Stimulated activated CD4-positive, alpha-beta T cell treated with anti-CD3 and anti-CD28 coated beads, Interleukin-4, amount 100 ng/mL, for 48 hours (primary cell): ENCODE measurements around the gene DROSHA.

ENCODE experiments used
- DNase-seq, 2 donors: peaks; one replicate each; pipeline ENCODE4 v3.0.0-alpha.2; 2020; ENCODE audit warnings: low read depth in 2 of 2

Gene DROSHA

DNA sequence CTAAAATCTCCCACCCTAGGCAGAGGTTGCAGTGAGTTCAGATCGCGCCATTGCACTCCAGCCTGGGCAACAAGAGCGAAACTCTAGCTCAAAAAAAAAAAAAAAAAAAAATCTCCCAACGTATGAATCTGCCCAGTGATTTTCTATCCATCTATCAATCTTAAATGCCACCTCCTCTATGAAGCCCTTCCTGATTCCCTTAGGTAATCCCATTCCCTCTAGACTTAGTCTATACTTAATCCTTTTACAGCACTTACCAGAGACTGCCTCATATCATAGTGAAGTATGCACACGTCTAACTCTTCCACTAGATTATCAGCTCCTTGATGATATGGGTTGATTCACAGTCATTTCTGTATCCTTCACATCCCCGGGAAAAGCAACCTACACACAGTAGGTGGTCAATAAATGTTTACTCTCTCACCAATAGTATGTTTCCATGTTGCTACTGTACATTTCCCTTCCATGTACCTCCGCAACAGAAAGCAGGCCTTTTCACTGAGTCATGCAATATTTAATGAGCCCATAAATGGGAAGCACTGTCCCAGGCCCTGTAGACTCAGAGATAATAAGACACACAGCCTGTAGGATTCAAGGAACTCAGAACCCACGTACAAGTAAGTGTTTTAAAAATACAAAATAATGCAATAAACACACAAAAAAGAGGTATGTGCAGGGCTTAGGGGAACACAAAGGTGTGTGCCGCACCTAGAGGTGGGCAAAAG is 1.2 kb downstream of the DROSHA start:
- no peak for DNase-seq

DNA sequence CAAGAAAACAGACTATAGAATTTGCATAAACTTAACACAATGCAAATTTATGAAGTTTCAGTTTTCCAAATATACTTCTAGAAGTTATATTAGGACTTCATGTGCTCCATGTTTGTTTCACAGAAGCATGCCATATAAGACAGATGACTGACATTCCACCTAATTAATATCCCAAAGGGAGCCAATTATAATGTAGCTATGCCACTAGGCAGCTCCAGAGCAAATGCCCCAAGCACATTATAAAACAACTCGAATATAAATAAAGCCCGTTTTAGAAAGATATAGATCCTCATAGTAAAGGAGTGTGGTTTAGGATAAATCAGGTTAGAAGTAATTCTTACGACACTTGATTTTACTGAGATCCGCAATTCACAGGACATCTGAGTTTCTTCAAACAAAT is 8.9 kb downstream of the DROSHA start:
- DNase-seq = no peak

DNA sequence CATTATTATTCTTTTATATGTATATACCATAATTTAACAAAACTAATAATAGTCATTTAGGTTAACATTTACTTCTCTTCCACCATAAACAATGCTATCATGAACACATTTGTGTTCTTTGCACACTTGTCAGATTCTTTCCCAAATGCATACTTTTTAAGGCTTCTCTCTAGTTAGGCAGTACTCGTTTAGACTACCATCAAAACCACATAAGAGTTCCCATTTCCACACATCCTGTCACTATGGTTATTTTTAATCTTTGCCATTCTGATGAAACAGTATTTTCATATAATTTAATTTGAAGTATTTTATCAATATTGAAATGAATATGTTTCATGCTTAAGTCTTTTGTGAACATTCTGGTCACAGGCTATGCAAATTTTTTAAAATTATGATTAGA is 15.1 kb downstream of the DROSHA start:
- DNase-seq = no peak

DNA sequence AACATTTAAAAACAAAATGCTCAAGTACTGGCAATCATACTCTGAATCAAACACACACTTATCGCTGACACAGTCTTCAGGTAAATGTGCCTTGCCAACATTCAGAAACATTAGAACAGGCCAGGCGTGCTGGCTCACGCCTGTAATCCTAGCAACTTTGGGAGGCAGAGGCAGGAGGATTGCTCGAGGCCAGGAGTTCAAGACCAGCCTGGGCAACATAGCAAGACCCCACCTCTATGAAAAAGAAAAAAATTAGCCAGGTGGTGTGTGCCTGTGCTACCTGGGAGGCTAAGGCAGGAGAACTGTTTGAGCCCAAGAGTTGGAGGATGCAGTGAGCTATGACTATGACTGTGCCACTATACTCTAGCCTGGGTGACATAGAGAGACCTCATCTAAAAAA is 20.6 kb downstream of the DROSHA start:
- no peak for DNase-seq

DNA sequence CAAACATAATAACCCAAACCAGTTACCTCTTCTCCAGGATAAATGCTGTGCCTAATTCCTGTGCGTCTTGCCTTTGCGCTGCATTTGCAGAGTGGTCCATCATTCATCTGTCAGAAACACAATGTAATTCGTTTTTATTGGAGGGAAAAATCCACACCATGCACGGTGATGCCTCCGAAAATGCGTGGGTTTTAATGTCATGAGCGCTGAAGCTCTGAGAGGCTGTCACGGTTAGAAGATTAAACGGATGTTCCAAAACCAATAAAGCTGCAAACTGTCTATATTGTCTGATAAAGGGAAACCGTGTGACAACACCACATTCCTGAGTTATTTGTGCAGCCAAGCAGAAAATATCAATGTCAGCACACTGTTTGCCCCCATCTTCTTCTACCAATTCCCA is 27.4 kb downstream of the DROSHA start:
- DNase-seq = no peak

DNA sequence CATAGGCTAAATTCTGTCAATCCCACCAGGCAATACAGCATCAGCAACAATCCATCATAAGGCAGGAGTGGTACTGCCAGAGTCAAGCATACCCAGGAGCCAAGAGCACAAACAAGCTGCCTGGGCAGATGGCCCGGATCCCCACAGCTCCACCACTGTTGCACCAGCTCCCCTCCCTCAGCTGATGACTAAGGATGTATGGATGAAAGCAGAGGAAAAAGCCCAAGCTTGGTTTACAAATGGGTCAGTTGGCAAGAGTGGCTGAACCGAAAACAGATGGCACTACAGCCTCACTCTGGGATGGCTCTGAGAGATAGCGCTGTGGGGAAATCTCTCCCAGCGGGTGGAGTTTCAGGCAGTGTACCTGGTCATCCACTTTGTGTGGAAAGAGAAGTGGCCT is 29.4 kb downstream of the DROSHA start:
- DNase-seq = no peak

DNA sequence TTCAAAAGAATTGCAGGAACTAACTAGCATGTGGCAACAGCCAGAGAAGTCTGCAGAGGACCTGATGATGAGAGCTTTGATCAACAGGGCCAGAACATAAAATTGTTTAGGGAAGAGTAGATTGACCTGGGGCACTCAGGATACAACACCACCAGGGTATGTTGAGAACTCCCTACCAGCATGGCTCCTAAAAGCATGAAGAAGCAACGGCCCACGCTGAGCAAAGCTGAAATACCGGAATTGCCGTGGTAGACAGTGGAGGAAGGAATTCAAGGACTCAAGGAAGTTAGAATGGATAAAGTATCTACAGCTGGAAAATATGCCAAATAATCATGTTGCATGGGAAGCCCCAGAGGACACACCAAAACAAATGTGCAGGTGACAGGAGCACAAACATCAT is 31.6 kb downstream of the DROSHA start:
- DNase-seq = no peak

DNA sequence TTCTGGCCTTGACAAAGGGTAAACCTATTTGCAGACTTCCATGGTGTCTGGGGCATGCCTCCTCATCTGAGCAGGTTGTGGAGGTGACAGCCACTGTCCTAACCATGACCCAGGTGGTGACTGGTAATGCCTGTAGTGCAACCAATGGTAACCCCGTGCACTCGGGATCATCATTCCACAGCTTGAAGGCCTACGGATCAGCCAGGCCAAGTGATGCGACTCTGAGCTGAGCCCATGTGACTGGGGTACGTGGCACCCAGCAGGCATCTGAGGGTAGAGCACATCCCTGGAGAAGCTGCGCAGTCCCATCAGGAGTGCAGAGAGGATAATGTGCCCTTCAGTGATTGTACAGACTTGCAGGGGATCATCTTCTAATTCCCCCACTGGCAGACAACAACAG is 35.0 kb downstream of the DROSHA start:
- no peak for DNase-seq

DNA sequence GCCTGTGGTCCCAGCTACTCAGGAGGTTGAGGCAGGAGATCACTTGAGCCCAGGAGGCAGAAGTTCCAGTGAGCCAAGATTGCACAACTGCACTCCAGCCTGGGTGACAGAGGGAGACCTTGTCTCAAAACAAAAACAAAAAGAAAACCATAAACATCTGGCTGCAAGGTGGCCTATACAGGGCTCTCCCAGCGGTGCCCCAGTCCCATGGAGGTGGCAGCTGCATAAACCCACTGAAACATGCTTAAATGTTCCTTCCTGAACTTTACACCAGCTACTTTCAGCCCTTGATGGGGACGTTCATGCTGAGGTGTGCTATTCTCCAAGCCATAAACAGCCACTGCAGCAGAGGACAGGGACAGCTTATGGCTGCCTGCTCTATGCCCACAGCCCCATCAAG is 35.6 kb downstream of the DROSHA start:
- DNase-seq = no peak

DNA sequence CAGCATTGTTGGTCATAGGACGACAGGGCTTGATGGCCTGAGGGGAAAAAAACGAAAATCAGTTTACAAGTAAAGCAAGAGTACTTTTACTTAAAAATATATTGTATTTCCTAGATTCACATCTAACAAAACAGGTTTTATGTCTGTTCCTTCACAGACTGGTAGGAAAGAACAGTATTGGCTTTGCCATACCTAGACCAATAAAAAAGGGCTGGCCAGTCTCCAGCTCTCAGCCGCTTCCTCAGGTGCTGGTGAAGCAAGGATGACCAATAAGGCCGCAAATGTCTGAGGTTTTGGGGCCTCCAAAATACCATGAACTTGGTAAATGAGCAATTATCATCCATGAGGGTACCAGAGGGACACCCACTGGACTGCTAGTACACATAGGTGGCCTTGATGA is 36.6 kb downstream of the DROSHA start:
- DNase-seq = no peak

DNA sequence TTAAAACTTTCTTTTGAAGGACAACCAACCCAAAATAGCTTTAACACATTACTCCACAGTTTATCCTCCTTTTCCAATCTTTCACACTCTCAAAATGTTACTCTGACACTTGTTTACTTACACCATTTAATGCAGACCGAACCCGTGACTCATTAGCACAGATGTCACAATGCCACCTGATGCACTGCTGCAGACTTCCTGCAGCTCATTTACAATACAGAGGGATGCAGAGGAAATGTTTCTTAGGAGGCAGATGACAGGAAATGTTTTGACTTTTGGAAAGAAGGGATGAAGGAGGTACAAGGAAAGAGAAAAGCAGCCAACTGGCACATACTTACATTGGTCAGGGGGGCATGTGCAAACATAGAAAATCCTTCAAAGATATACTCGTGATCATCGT is 39.0 kb downstream of the DROSHA start:
- no peak for DNase-seq

DNA sequence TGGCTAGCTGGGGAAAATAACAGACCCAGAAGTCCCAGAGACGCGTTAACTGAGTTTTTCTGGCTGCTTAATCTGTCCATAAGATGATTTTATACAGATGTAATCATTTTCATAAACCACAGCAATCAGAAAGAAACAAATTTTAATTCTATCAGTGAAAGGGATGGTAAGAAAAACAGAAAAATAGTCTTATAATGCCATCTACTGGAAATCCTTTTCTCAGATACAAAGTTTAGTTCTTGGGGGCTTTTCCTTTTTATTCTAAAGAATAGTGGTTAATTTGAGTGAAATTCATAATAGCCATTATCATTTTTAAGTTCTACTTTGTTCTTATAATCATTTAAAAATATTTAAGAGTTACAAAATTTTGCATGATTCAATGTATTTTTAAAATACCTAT is 44.4 kb downstream of the DROSHA start:
- DNase-seq = no peak

DNA sequence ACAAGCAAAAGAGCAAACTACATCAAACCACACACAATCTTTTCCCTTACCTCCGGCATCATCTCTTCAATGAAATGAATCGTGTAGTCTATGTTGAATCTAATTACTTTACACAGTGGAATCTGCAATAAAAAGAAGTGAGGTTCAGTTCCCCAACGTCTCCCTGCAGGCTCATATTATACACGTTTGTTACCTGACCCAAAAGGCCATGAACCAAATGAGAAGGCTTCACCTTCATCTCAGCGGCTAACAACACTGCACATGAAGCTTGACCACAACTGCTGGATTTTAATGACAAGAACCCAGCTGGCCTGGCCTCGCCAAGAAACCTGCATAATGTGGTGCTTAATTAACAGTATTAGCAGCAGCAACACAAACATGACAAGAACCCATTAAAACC is 45.5 kb downstream of the DROSHA start:
- no peak for DNase-seq

DNA sequence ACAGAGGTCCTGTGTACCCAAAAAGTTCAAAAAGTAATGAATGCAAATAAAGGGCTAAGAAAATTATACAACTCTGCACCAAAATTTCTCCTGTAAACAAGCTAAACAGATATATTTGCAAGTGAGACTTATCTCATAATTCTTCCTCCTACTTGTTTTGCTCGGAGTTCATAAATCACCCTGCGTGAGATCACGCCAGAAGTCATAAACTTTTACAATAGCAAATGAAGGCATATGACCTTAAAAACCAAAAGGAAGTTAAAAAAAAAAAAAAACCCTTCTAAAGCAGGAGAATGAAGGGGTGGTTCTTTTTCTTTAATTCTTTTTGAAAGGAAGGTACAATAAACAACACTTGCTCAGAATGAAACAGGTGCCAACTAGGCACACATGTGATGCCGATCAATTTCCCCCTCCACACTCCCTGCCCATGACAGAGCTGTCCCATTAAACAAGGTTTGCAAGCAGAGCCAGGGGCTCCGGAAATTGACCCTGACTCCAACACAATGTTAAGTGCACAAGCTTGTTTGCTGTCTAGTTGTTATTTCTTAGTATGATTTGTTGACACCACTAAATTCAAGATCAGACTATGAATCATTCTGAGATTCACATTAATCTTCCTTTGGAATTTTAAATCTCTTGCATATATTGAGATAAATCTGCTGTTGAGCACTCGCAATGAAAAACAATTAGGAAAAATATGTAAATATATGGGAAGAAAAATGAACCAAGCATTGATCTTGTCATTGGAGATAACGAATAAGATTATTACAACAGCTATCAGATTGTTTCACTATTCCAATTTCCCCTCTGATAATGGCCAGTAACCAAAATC is 46.3 kb downstream of the DROSHA start:
- no peak for DNase-seq

DNA sequence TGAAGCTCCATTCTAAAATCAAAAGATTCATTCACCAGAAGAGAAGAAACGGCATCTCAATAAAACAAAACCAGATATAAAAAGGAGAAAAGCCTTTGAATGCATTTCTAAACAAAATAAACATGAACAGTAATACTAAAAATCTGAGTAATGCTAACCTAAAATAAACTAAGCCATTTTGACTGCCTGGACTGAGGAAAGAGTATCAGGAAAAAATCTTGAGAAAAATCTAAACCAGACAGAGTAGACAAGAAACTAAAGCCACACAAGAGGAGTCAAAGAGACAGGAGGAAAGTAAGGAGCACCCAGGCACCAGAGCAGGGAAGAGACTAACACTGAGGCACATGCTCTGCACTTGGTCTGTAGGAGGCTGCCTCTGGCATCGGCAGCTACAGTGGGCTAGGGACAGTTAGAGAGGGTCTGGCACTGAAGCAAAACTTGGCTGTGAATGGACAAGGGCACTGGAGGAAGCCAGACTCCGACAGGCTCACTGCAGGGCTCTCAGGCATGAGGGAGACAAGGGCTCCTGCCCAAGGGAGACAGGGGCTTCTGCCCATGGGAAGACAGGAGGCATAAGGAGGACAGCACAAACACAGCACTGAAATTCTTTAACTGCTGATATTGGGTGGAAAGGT is 50.2 kb downstream of the DROSHA start:
- DNase-seq = no peak

DNA sequence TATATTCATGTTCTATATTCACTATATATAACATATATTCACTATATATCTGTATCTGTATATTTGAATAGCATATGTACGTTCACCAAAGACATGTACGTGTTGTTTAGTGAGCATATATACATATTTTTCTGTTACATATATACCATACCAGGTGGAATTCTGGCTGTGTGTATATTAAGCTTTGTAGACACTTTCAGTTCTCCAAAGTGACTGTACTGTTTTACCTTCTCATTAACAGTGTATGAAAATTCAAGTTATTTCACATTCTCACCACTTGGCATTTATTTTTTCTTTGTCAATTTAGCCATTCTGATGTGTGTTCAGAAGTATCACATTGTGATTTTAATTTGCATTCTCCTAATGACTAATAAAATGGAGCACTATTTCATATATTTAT is 52.2 kb downstream of the DROSHA start:
- no peak for DNase-seq

DNA sequence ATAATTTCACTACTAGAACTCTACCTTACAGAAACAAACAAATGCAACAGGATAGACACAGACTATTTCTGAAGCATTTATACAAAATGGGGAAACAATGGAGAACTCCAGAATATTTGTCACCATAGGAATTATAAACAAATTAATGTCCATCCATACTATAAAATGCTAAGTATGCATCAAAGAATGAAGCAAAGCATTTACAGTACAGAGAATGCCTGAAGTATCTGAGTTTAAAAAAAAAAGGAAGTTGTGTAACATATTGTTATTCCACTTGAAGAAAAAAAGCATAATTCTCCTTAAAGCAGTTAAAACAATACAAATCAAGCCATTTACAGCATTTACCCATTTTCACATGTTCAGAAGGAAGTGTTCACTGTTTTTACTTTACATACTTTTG is 53.0 kb downstream of the DROSHA start:
- DNase-seq = no peak

DNA sequence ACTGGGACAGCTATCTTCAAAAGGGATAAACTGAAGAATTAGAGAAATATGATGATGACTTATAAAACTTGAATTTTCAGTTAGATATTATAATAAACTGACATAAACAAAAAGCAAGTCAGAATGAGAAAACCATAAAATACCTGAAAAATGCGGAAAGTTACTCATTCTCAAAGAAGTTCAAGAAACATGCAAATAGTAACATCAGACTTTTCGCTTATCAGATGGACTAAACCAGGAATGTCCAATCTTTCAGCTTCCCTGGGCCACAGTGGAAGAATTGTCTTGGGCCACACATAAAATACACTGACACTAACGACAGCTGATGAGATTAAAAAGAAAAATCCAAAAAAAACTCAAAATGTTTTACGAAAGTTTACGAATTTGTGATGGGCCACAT is 53.9 kb downstream of the DROSHA start:
- DNase-seq = no peak

DNA sequence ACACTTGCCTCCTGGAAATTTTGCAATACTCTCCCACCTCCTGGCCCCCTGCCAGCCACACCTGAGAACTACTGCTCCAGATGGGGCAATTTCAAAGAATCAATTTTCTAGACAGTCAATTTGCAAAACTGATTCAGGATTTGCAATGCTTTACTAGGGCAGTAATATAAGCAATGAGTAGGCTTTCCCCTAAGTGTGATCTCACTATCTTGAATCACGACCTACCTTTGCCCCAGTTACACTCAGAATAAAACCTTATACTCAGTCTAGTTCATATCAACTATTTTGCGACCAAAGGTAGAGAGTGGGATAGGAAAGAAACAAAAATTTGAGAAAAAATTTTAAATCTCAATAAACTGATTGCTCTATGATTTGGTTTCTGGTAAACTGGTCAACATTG is 54.4 kb downstream of the DROSHA start:
- no peak for DNase-seq

DNA sequence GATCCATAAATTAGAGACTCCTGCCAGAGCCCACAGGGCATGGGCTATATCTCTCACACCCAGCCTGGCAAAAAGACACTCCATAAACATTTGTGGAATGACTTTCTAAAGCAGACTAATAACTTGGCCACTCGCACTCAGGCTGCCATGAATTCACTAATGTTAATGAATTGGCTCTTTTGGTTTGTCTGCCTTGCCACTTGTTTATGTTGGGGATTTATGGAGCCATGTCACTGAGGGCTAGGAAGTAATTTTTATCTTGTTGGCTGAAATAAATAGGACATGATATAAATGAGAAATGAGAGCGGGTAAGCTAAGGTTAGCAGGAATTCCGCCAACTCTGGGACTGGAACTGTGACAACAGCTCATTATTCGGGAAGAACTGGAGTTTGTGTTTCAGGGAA is 55.2 kb downstream of the DROSHA start:
- no peak for DNase-seq

DNA sequence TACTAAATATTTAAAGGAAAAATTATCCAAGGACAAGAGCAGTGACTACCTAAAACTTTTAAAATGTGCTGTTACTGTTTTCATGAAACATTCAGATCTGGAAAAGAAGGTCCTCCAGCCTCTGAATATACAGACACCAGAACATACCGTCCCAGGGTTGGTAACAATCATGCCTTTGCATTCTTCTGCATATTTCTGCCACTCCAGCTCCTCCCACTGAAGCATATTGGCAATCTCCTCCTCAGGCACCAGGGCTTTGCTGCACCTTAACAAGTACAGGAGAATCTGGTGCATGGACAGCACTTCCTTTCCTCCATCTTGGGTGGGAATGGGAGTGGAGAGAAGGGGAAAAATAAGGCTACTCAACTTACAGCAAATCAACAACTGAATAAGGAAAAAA is 60.0 kb downstream of the DROSHA start:
- DNase-seq = no peak

DNA sequence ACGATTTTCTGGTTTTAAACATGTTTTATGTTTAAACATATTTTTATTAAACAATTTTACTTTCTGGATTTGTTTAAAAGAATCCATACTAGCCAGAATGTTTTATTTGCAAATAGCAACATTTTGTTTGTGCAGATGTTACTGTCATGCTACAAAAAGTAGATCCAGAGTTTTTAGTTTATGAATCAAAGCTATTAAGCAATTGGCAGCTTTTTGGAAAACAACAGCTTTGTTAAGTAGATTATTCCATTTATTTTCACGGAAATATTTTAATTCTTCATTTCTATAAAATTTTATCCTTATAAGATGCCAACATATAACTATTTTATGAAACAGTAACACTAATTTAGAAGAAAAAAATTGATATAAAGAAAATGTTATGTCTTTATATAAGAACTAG is 60.9 kb downstream of the DROSHA start:
- DNase-seq = no peak

DNA sequence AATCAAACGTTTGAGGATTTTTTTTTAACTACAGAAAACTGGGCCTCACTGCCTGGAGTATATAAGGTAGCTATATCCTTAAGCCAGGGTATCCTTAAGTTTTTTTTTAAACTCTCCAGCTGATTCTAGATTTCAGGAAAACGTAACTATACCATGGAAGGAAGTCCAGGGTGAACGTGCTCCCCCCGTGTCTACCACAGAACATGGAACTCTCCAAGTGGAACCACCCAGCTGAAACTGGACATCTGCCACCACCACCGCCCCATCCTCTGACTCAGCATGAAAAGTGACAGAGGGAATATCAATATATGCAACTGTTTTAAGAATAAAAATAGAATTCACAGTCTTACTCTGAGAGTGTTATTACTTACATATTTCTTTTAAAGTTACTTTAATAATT is 61.3 kb downstream of the DROSHA start:
- DNase-seq = no peak
